Left renal cortex interstitium (tissue), 4 donors: ENCODE data around the gene DIPK1C. TPM values are rescaled to one million over a fixed set of nuclear protein-coding genes. Genes with fewer than 3 reads are reported as not detected.
"Not testable (repeated sequence)": the region's sequence is repeated elsewhere in the genome, so short reads cannot be mapped to it uniquely, and the experiment has no call there.

Source experiments
- DNase-seq, 4 donors: peaks; one replicate each; pipeline ENCODE4 v3.0.0-alpha.2; 2013; ENCODE audit warnings: low read depth in 4 of 4, low spot score in 2 of 4, missing footprints in 1 of 4
- polyA plus RNA-seq, 4 donors: library from polyadenylated mRNA; unstranded; fragments of 120-200 nt; gene quantifications; one replicate each; pipeline ENCODE4 v1.2.1, GENCODE V29; 2013; ENCODE audit not compliant: insufficient read length in 4 of 4

Gene DIPK1C
- polyA plus RNA-seq, result under 1 TPM; 0.14 to 0.65 (median 0.23) TPM

DNA sequence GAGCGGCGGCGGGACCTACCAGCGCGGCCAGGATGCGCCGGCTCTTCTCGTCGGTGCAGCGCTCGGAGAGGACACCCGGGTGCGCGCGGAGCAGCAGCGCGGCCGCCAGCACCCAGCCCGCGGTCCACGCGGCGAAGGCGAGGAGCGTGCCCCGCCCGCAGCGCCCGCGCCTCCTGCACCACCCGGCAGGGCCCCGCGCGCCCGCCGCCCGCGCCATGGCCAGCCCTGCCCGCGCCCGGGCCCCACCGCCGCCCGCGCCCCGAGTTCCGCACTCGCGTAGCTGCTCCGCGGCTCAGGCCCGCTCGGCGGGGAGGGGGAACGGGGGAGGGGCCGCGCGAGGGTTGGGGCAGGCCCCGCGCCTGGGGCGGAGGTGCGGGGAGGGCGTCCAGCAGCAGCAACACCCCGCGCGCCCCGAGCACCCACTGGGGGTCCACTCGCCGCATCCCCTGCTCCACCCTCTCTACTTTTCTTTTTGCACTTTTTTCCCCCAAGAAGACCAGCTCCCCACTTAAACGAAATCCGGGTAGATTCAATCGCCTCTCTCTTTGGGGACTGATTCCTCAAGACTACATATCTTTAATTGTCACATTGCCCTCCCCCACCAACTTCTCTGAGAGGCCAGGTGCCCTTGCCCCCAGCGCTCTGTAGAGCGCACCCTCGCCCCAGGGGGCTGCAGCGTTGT is at the start of gene DIPK1C:
Gene DIPK1C (minus strand): TSS at position 266 of the 682 bp plus-strand sequence. CDS start 49 bp downstream, at position 217.
- DNase-seq, result no peak

DNA sequence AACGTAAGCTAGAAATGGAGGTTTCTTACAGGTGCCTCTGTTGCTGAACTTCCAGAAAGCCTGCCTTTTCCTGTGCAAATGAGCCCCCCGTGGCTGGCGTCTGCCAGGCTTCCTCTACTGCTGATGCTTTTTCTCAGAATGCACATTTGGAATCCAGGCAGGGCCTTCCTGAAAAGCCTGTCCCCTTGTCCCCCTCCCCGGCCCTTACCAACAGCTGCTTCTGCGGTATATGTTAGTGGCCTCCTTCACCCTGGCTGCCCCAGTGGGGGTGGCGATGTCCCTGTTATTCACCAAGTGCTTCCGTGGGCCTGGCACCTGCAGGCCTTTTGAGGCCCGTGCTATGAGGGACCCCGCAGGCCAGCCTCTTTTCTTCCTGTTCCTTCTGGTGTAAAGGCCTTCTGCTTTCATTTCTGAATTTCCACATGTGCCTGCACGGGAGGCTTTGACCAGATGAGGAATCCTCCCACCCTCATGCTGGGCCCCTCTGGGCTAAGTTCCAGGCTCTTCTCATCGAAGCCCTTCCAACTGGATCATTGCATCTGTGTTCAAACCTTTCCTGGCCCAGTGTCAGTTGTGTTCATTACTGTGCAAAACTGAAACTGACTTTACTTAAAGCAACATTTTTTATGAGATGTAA is 49.5 kb upstream of the DIPK1C start:
- no peak for DNase-seq

DNA sequence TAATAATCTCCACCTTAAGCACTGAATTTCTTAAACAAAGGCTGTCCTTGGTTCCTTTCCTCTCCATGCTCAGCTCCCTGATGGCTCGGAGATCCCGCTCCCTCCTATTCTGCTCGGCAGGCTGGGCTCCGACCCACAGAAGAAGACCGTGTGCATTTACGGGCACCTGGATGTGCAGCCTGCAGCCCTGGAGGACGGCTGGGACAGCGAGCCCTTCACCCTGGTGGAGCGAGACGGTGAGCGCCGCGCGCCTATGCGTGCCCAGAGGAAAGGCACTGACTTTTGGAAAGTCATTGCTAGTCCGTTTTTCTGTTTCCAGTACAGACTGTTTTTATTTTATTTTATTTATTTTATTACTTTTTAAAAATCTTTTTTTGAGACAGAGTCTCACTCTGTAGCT is 48.7 kb upstream of the DIPK1C start:
- DNase-seq, result no peak

DNA sequence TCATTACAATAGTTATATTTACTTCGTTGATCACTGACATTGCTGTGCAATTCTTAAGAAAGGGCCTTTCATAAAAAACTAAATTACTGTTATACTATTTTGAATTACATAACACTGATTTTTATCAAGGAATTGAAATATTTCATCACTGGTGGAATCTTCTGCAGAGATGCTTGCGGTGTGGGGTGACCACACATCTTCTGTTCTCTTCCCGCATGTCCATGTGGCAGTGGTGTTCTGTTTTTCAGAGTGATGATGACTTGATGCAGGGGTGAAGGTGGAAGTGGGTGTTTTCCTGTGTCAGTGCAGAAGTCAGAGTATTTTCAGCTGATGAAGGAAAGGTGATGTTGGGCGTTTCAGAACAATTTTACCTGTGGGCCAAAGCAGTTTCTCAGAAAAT is 46.0 kb upstream of the DIPK1C start:
- DNase-seq, result no peak

DNA sequence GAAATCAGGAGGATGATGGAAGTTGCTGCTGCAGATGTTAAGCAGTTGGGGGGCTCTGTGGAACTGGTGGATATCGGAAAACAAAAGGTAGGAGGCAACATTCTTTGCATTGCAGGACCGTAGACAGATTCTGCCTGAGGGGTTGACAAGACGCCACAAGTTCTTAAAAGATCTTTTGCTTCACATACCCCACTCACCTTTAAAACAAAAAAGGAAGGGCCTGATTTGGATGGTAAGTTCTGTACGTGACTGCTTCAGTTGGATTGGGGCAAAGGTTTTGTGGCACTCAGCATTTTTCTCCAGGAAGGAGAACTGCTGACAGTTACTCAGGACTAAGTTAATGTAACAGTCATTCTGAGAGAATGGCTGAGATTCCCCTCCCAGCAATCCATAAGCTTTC is 44.3 kb upstream of the DIPK1C start:
- no peak for DNase-seq

DNA sequence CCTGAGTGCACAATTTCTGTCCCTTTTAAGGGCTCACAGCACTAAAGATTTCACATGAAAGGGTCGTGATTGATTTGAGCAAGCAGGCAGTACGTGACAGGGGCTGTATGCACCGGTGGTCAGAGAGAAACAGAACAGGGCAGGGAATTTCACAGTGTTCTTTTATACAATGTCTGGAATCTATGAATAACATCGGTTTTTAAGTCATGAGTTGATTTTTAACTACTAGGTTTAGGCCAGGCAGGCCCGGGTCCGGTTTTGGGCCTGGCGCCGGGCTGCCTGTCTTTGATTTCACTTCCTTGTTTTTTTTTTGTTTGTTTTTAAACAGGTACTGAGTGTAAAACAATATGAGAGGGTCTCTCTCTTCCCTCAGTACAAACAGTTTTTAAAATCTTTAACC is 43.7 kb upstream of the DIPK1C start:
- DNase-seq, result not testable (repeated sequence)

DNA sequence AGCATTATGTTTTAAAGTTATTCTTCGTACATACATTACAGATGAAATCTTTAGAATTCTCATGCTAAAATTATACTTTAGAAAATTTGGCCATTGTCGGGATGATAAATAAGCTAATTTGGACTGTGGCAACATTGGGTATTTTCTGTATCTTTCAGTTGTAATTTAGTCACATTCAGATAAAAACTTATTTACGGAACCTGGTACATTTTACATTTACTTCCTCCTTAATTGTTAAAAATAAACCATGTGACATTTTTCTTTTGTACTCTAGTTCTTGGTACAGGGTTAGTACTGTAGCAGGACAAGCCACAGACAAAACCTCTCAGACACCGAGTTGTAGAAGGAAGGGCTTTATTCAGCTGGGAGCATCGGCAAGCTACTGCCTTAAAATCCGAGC is 43.3 kb upstream of the DIPK1C start:
- no peak for DNase-seq

DNA sequence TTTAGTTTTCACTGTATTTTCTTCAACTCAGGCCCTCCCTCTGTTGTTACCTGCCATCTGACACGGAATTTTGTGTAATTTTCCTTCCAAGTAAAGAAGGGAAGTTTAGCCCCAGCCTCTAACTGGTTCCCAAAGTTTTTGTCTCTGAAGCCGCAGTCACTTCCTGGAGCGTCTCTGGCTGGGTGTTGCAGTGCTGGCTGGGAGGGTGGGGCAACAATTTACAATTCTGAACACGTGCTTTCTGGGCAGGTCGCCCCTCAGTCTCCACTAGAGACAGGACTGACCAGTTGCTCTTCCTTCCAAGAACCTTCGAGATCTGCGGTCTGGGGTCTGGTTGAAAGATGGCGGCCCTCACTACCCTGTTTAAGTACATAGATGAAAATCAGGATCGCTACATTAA is 42.5 kb upstream of the DIPK1C start:
- DNase-seq, result no peak

DNA sequence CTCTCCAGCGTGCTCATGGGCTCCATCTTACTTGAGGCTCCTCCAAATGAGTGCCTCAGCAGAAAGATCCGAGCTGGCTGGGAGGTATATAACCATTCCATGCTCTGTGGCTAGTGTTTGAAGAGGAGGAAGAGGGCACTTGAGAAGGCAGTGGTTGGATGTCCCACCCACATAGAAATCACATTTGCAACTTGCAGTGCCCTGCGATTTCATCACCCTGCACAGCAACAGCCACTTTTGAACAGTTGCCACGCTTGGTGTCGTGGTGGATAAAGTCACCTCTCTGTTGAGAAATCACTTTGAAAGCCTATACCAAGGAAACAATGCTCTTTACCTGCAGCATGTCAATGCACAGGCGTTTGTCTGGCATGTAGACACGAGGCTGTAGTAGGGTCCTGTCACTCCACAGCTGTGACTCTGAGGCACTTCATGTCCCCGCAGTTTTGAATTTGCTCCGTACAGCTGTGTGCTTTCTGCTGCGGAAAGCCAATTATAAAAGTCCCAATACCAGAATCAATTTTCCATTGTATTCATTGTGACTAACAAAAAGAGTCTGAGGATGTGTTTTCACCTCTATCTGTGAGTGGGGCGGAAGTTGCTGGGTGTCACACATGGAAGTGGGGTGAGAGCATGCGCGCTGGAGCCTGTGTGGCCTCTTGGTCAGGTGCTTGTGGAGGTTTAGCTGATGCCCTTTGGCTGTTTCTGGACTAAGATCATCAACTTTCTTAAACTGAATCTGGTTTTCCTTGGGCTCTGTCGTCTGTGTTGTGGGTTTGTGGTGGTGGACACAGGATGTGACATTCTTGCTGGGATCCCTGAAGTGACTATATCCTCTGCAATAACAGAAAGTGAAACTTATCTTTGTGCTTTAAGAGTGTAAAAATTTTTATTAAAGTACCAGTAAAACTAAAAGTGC is 41.9 kb upstream of the DIPK1C start:
- no peak for DNase-seq

DNA sequence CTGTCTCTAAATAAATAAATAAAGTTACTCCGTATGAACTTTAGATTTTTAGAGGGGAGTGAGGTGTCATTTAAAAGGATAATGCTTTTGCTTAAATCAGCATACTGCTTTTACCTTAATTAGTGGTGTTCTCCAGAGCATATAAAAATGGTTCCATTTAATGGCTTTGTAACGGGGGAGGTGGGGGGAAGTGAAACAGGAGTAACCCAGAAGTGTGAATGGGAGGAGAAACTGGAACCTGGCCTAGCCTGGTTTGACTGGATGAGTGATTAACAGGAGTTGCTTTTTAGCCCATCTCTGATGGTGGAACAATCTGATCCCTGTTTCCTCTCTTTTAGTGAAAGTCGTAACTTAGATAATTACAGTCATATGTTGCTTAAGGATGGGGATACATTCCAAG is 40.7 kb upstream of the DIPK1C start:
- no peak for DNase-seq

DNA sequence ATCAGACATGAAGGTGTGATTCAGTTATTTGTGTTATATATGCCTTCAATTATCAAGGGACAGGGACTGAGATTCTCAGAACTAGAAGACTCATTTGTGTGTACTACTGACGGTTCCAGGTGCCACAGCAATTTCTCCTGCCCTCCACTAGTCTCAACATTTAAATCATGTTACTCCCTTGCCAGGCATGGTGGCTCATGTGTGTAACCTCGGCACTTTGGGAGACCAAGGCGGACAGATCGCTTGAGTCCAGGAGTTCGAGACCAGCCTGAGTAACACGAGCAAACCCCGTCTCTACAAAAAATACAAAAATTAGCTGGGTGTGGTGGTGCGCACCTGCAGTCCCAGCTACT is 40.2 kb upstream of the DIPK1C start:
- DNase-seq, result no peak

DNA sequence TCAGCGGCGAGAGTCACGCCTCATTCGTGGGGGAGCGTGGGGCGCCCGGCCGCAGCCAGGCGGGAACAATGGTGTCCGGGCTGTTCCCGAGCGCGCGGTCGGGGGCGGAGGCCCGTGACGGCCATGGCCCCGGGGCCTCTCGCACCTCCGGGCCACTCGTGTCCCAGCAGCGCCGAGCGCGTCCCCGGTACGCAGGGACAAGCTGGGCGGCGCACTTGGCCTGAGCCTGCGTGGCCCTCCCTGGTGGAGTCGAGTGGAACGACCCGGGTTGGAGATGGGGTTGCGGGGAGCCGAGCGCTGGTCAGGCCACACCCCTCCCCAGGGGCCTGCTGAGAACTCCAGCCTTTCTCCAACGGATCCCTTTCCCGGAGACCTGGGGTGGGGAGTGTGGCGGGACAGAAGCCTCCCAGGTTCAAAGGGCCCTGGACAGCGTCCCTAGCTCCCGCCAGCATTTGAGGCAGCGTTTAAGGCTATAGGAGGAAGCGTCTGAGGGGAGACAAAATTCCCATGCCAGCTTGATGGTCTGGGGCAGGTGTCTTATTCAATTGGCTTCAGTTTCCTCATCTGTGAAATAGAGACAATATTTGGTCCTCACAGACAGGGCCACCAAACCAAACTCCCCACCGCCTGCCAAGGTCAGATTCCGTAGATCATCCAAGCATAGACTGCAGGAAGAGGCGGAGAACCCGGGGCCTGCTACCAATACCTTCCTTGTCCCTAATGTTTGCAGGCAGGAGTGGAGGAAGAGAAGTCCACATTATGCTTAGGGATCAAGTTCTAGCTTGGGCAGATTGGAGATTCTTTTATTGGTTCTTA is 39.6 kb upstream of the DIPK1C start:
- no peak for DNase-seq

DNA sequence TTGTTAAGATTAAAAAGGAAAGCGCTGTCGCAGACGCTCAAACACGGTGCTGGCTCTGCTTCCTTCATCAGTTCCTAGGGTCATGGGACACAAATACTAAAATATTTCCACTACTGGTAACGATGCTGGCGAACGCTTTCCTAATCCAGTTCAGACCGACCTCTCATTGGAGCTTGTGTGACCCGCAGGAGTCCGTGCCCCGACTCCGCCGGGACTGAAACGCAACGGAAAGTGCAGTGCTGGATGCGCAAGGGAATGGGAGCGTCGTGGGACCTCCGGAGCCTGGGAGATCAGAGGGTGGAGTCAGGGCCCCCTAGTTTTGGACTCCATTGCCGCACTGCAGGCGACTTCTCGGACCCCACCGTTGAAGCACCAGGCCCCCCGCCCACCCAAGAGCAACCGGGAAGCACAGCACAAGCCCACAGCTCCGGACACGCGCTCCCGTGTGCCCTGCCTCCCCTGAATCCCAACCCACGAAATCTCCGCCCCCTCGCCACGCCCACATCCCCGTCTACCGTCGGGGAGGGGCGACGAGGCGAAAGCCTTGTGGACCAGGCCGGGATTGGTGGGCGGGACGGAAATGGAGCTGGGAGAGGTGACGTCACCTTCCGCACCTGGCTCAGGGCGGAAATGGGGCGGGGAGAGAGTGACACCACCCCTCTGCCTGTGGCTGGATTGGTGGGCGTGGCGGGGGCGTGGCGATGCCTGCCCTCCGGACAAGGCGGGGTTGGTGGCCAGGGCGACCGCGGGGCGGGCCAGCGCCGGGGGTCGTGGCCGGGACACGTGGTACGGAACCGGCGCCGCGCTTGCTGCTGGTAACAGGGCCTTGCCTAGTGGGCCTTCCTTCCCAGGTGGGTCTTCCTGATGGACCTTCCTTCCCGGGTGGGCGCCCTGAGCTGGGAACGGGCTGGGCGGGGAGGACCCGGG is 38.7 kb upstream of the DIPK1C start, which contains the start of gene CNDP2:
Gene CNDP2 (plus strand): TSS at position 783 of the 927 bp plus-strand sequence. CDS start 3,611 bp downstream, outside the sequence.
- DNase-seq, result peak; percentile 94 to 99 (median 98)

DNA sequence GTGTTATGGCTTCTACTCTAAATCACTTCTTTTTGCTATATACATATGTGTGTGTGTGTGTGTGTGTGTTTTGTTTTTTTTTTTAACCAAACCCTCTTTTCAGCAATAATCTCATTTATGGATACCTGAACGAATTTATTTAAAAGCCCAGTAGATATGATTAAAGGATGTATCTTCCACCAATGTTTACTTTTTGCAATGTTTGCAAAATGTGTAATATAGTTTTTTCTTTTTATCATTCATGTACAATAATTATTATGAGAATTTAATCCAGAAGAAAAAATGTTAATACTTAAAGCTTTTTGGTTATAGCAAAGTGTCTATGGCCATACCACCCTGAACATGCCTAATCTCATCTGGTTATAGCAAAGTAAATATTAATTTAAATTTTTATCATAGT is 37.4 kb upstream of the DIPK1C start:
- DNase-seq, result no peak

DNA sequence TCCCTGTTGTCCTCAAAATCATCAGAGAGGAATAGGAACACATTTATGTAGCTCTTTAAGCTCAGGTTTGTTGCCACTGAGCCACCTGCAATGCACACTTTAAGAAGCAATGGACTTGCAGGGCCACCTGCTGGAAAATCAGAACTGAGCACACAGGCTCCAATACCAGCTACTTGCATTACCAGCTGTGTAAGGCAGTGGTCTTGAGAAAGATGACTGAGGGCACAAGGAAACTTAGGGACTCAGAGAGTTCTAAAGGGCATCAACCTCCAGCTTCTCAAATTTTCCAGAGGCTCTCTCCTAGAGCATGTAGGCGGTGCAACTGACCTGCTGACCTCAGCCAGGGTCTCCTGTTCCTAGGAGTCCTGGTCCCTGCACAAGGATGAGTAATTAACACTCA is 36.6 kb upstream of the DIPK1C start:
- DNase-seq, result no peak

DNA sequence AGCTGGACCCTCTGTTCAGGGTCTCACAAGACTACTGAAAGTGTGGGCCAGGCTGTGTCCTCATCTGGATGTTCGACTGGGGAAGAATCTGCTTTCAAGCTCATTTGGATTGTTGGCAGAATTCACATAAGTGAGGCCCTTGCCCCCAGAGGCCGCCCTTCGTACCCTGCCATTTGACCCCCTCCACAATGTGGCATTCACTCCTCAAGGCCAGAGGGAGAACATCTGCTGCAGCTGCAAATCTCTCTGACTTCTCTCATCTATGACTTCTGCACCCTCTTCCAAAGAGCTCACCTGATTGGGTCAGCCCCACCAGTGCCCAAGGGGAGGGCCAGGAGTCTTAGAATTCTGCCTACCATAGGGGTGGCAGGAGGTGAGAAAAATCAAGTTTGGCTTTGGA is 35.2 kb upstream of the DIPK1C start:
- DNase-seq, result no peak

DNA sequence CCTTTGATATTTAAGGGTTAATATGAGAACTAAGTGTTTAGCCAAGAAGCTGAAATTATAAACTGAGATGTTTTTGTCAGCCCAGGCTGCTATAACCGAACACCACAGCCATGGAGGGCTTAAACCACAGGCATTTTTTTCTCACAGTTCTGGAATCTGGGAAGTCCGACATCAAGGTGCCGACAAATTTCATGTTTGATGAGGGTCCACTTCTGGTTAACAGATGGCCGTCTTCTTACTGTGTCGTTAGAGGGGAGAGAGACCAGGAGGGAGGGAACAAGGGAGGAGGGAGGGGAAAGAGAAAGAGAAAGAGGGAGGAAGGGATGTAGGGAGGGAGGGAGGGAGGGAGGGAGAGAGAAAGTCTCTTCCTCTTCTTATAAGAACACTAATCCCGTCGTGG is 32.6 kb upstream of the DIPK1C start:
- DNase-seq, result no peak

DNA sequence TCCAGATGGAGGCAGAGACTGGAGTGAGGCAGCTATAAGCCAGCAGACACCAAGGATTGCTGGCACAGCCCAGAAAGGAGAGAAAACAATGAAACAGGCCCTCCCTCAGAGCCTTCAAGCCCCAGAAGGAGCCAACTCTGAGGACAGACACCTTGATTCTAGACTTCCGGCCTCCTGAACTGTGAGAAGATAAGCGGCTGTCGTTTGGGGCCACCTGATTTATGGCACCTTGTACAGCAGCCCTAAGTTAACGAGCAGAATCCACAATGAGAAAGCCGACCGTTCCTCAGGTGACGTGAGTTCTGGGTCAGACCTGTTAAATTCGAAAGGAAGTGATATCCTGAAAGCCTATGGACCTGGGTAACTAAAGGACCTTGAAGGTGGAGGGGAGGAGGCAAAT is 31.8 kb upstream of the DIPK1C start:
- DNase-seq, result no peak

DNA sequence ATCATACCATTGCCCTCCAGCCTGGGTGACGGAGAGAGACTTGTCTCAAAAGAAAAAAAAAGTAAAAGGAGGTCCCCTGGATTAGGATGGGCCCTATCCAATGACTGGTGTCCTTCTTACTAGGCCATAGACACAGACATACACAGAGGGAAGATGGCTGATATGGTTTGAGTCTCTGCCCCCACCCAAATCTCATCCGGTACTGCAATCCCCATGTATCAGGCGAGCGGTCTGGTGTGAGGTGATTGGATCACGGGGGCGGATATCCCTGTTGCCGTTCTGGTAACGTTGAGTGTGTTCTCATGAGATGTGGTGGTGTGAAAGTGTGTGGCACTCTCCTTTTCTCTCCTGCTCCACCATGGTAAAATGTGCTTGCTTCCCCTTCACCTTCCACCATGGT is 31.2 kb upstream of the DIPK1C start:
- no peak for DNase-seq
